ELF-1 (cell line): ENCODE results near the gene SHC1.

Experiments
- DNase-seq: peaks from one replicate; pipeline ENCODE4 v3.0.0-alpha.2; 2016; ENCODE audit warnings: low read depth, low spot score

Gene SHC1

GRCh38 chr1:154957091-154957657, 13.4 kb downstream of the SHC1 start:
- peak; percentile 29 for DNase-seq

GRCh38 chr1:154956544-154956941, 14.0 kb downstream of the SHC1 start:
- peak; percentile 45 for DNase-seq

GRCh38 chr1:154955718-154956543, 14.6 kb downstream of the SHC1 start, which contains the start of gene PBXIP1:
PBXIP1 (minus strand) TSS chr1:154956099; CDS start chr1:154953721, 2,378 bp downstream.
- peak; percentile 99 for DNase-seq

GRCh38 chr1:154955039-154955717, 15.4 kb downstream of the SHC1 start:
- DNase-seq, result peak; percentile 70

- no peak for DNase-seq
Observed at GRCh38 chr1:154954541-154954940, 16.0 kb downstream of the SHC1 start.

GRCh38 chr1:154953611-154954038, 16.9 kb downstream of the SHC1 start:
- DNase-seq, result no peak

- no peak for DNase-seq
Observed at GRCh38 chr1:154952664-154953063, 17.9 kb downstream of the SHC1 start.

GRCh38 chr1:154951901-154952657, 18.5 kb downstream of the SHC1 start:
- no peak for DNase-seq

GRCh38 chr1:154948079-154948478, 22.5 kb downstream of the SHC1 start:
- no peak for DNase-seq

GRCh38 chr1:154945962-154946850, 24.3 kb downstream of the SHC1 start:
- DNase-seq, result no peak

- DNase-seq, result no peak
Observed at GRCh38 chr1:154945160-154945961, 25.2 kb downstream of the SHC1 start.

- DNase-seq, result no peak
Observed at GRCh38 chr1:154944401-154945159, 26.0 kb downstream of the SHC1 start.

- DNase-seq, result peak; percentile 78
Observed at GRCh38 chr1:154943649-154944400, 26.7 kb downstream of the SHC1 start.

GRCh38 chr1:154941333-154942013, 29.1 kb downstream of the SHC1 start:
- DNase-seq, result peak; percentile 68

GRCh38 chr1:154940651-154941194, 29.8 kb downstream of the SHC1 start:
- no peak for DNase-seq

GRCh38 chr1:154940213-154940560, 30.4 kb downstream of the SHC1 start:
- peak; percentile 78 for DNase-seq

GRCh38 chr1:154938604-154939399, 31.7 kb downstream of the SHC1 start:
- DNase-seq, result no peak
